Forelimb muscle (tissue), 1 donor: ENCODE data around the gene PARD6A. TPM values are rescaled to one million over a fixed set of nuclear protein-coding genes. Genes with fewer than 3 reads are reported as not detected.

ENCODE experiments used
- DNase-seq: peaks from one replicate; pipeline ENCODE4 v3.0.0-alpha.2; 2013; ENCODE audit warnings: low read depth
- polyA plus RNA-seq: library from polyadenylated mRNA; unstranded; fragments of 120-200 nt; gene quantifications from one replicate; pipeline ENCODE4 v1.2.1, GENCODE V29; 2013; ENCODE audit not compliant: insufficient read length

Gene PARD6A
- polyA plus RNA-seq, result 1.0 TPM

- DNase-seq, result peak; percentile 95
Measured at GRCh38 chr16:67660564-67661028, at the start of gene PARD6A. PARD6A (plus strand) TSS chr16:67660960; CDS start chr16:67661039, 79 bp downstream.

GRCh38 chr16:67613808-67614207, 47.0 kb upstream of the PARD6A start:
- no peak for DNase-seq

GRCh38 chr16:67628216-67628615, 32.5 kb upstream of the PARD6A start:
- DNase-seq, result no peak

GRCh38 chr16:67632415-67633172, 28.2 kb upstream of the PARD6A start:
- DNase-seq, result no peak

GRCh38 chr16:67636713-67637112, 24.0 kb upstream of the PARD6A start:
- DNase-seq, result no peak

- DNase-seq, result no peak
Measured at GRCh38 chr16:67637625-67638024, 23.1 kb upstream of the PARD6A start.

GRCh38 chr16:67641779-67642708, 18.7 kb upstream of the PARD6A start:
- DNase-seq, result no peak

GRCh38 chr16:67644038-67644437, 16.7 kb upstream of the PARD6A start:
- no peak for DNase-seq

- no peak for DNase-seq
Measured at GRCh38 chr16:67645397-67646121, 15.2 kb upstream of the PARD6A start.

GRCh38 chr16:67647111-67647651, 13.6 kb upstream of the PARD6A start:
- no peak for DNase-seq

GRCh38 chr16:67647681-67648080, 13.1 kb upstream of the PARD6A start:
- no peak for DNase-seq

GRCh38 chr16:67648088-67648763, 12.5 kb upstream of the PARD6A start:
- no peak for DNase-seq

- no peak for DNase-seq
Measured at GRCh38 chr16:67648764-67649407, 11.9 kb upstream of the PARD6A start.

- DNase-seq, result no peak
Measured at GRCh38 chr16:67649494-67649931, 11.2 kb upstream of the PARD6A start.

GRCh38 chr16:67650023-67650422, 10.7 kb upstream of the PARD6A start:
- no peak for DNase-seq

- DNase-seq, result no peak
Measured at GRCh38 chr16:67651039-67651438, 9.7 kb upstream of the PARD6A start.

GRCh38 chr16:67651847-67652246, 8.9 kb upstream of the PARD6A start:
- DNase-seq, result no peak

- no peak for DNase-seq
Measured at GRCh38 chr16:67652578-67653127, 8.1 kb upstream of the PARD6A start.

GRCh38 chr16:67653128-67653788, 7.5 kb upstream of the PARD6A start:
- DNase-seq, result no peak
